Measurements from ENCODE around the gene FAM53B.

Gene FAM53B

GRCh38 chr10:124575107-124576035, 168.8 kb downstream of the FAM53B start:
- DNase-seq (ENCODE audit: low spot score) = no peak

GRCh38 chr10:124574456-124575070, 169.6 kb downstream of the FAM53B start:
- no peak for DNase-seq (ENCODE audit: low spot score)

GRCh38 chr10:124573726-124574455, 170.3 kb downstream of the FAM53B start:
- no peak for DNase-seq (ENCODE audit: low spot score)

- no peak for DNase-seq (ENCODE audit: low spot score)
These were observed 171.4 kb downstream of the FAM53B start for GRCh38 chr10:124572751-124573150.

- DNase-seq (ENCODE audit: low spot score) = no peak
These were observed 173.5 kb downstream of the FAM53B start for GRCh38 chr10:124570646-124571045.

- DNase-seq (ENCODE audit: low spot score) = no peak
These were observed 174.3 kb downstream of the FAM53B start for GRCh38 chr10:124569623-124570470.

All from AG08395 (cell line).